Body of pancreas (tissue), 4 donors: ENCODE results near the gene FOXJ2. TPM values are rescaled to one million over a fixed set of nuclear protein-coding genes. Genes with fewer than 3 reads are reported as not detected.

Source experiments
- ATAC-seq: fragments of 150-250 bp; one replicate; pipeline ENCODE4 v1.9.1; 2016
- DNase-seq, 4 donors: peaks; one replicate each; pipeline ENCODE4 v3.0.0-alpha.2; 2019
- H3K27ac ChIP-seq, 4 donors: fragments of 200-600 bp; sonication (generic); 1 replicate in 3 of 4; 2 replicates in 1 of 4; pipeline versions ENCODE4 v1.5.1 to v1.6.1; 2016 to 2019; ENCODE audit warnings: mild to moderate bottlenecking in 1 of 4, mixed read lengths in 1 of 4, moderate library complexity in 1 of 4
- H3K27me3 ChIP-seq, 2 donors: fragments of 200-600 bp; sonication (generic); one replicate each; pipeline ENCODE4 v1.6.0; 2016; ENCODE audit warnings: mild to moderate bottlenecking in 1 of 2
- H3K36me3 ChIP-seq, 2 donors: fragments of 200-600 bp; sonication (generic); replicated peaks in 1 of 2; 2 replicates each; pipeline ENCODE4 v1.5.1; 2016; ENCODE audit warnings: low read depth in 2 of 2; ENCODE audit not compliant: insufficient read depth in 1 of 2
- H3K4me1 ChIP-seq: fragments of 200-600 bp; sonication (generic); one replicate; pipeline ENCODE4 v1.6.0; 2016
- H3K4me3 ChIP-seq, 2 donors: fragments of 200-600 bp; sonication (generic); 1 replicate in 1 of 2; 2 replicates in 1 of 2; pipeline ENCODE4 v1.5.1; 2016 to 2019
- H3K9me3 ChIP-seq, 3 donors: fragments of 200-600 bp; sonication (generic); 1 replicate in 2 of 3; 2 replicates in 1 of 3; pipeline ENCODE4 v1.5.1; 2016
- POLR2A ChIP-seq, 3 donors: fragments of 450-650 bp; IDR thresholded peaks; one replicate each; pipeline ENCODE4 v1.6.1; 2016; ENCODE audit warnings: antibody characterized with exemption in 3 of 3, mild to moderate bottlenecking in 2 of 3
- WGBS, 2 donors: methylation state at CpG; one replicate each; pipeline ENCODE4 v1.1.5; 2017; 5-methylcytosine and 5-hydroxymethylcytosine counted together
- intact Hi-C: fragments of 100-400 bp; cut with DNase I; formaldehyde crosslinking; loops from one replicate; pipeline ENCODE4 v1.15.1; 2023
- total RNA-seq, 2 donors: library from RNA; depleted of rRNA; stranded (reverse); fragments of >200 nt; gene quantifications; one replicate each; pipeline ENCODE4 v1.1.0, GENCODE V29; 2016
- TF ChIP-seq, protein P1 (sequence below), 7 experiments: fragments of 450-650 bp in 4 of 7; fragments of 200-600 bp in 3 of 7; sonication (generic) in 3 of 7; IDR thresholded peaks; one replicate each; pipeline ENCODE4 v1.5.1; 2016 to 2019; ENCODE audit warnings: antibody characterized with exemption in 7 of 7

The FOXJ2 gene
- total RNA-seq, 2 donors from 2014 or later: 7.5 to 11.9 TPM

DNA sequence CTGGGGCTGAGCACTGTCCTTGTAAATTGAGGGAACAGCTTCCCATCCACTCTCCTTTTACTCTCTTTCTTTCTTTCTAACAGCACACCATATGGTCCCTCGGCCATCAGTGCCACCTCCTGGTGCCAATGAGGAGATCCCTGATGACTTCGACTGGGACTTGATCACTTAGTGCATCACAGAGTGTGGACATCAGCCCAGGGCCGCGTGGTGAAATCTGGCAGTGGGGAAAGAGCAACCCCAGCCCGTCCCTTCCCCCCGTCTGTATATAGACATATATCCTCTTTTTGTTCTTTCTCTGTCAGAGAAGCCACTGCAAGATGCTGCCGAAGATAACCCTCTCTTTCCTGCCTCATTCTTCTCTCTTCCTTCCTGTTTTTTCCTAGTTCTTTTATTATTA lies 20.2 kb downstream of the FOXJ2 start:
- intact Hi-C loops: no loop called here
- peaks cover 0 to 27% of the 10 kb centered on the region in 2 donors for H3K36me3 ChIP-seq
- H3K9me3 ChIP-seq: no peaks in the 10 kb centered on the region
- no peak overlapping the region for H3K27ac ChIP-seq
- no peak overlapping the region for H3K4me3 ChIP-seq
- WGBS, 2 donors: 76 to 91% methylated on average over 7 of the region's 7 CpGs
- ATAC-seq: no peak
- DNase-seq: peak in 1 of 4 donors; percentile 59
- no peaks in the 10 kb centered on the region for H3K27me3 ChIP-seq
- H3K4me1 ChIP-seq: no peaks in the 10 kb centered on the region
- TF ChIP-seq POLR2A (IDR thresholded peaks at IDR 0.05): no peak
- TF ChIP-seq, protein P1, sequence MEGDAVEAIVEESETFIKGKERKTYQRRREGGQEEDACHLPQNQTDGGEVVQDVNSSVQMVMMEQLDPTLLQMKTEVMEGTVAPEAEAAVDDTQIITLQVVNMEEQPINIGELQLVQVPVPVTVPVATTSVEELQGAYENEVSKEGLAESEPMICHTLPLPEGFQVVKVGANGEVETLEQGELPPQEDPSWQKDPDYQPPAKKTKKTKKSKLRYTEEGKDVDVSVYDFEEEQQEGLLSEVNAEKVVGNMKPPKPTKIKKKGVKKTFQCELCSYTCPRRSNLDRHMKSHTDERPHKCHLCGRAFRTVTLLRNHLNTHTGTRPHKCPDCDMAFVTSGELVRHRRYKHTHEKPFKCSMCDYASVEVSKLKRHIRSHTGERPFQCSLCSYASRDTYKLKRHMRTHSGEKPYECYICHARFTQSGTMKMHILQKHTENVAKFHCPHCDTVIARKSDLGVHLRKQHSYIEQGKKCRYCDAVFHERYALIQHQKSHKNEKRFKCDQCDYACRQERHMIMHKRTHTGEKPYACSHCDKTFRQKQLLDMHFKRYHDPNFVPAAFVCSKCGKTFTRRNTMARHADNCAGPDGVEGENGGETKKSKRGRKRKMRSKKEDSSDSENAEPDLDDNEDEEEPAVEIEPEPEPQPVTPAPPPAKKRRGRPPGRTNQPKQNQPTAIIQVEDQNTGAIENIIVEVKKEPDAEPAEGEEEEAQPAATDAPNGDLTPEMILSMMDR (IDR thresholded peaks at IDR 0.05): no peak

DNA sequence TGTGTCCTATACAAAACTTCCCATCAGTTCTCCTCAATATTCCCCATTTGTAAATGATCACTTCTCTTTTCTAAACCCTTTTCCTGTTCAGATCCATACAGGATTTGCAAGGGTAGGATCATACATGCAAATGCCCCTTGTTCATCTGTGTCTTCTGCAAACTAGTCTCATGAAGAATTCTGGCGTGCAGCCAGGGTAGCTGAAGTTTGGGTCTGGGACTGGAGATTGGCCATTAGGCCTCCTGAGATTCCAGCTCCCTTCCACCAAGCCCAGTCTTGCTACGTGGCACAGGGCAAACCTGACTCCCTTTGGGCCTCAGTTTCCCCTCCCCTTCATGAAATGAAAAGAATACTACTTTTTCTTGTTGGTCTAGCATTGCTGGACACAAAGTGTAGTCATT lies 22.3 kb downstream of the FOXJ2 start:
- intact Hi-C loops: no loop called here
- no peak for TF ChIP-seq POLR2A (IDR thresholded peaks at IDR 0.05)
- TF ChIP-seq, protein P1 (IDR thresholded peaks at IDR 0.05): no peak
- 89 to 92% methylated on average over 2 of the region's 2 CpGs for WGBS, 2 donors
- H3K36me3 ChIP-seq: peaks cover 0 to 13% of the 10 kb centered on the region in 2 donors
- H3K27me3 ChIP-seq: no peaks in the 10 kb centered on the region
- H3K4me1 ChIP-seq: no peaks in the 10 kb centered on the region
- no peak overlapping the region for H3K4me3 ChIP-seq
- no peak for ATAC-seq
- H3K27ac ChIP-seq: no peak overlapping the region
- peak in 1 of 4 donors; percentile 22 for DNase-seq
- no peaks in the 10 kb centered on the region for H3K9me3 ChIP-seq

DNA sequence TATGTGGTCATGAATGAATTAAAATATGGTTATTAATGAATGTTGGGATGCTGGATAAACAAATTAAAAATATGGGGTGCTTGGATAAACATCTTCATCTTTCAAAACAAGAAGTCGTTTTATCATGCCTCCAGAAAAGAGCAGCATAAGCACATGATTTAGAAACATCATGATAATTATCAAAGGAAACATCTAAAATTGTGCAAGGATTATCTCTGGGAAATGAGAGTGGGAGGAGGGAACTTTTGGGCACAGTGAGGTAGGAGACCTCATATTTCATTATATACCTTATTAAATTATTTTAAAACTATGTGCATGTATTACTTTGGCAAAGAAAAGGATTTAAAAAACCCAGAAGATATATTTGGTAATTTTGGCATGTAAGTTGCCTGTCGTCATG lies 24.8 kb downstream of the FOXJ2 start:
- no peaks in the 10 kb centered on the region for H3K27me3 ChIP-seq
- H3K36me3 ChIP-seq: peaks cover 0 to 9% of the 10 kb centered on the region in 2 donors
- DNase-seq (no peak), ATAC-seq (no peak)
- no peak overlapping the region for H3K27ac ChIP-seq
- WGBS, 2 donors: 50 to 55% methylated on average over 2 of the region's 2 CpGs
- H3K4me1 ChIP-seq: no peaks in the 10 kb centered on the region
- H3K4me3 ChIP-seq: no peak overlapping the region
- intact Hi-C loops: no loop called here
- TF ChIP-seq, protein P1 (IDR thresholded peaks at IDR 0.05): no peak
- TF ChIP-seq POLR2A (IDR thresholded peaks at IDR 0.05): no peak
- H3K9me3 ChIP-seq: no peaks in the 10 kb centered on the region

DNA sequence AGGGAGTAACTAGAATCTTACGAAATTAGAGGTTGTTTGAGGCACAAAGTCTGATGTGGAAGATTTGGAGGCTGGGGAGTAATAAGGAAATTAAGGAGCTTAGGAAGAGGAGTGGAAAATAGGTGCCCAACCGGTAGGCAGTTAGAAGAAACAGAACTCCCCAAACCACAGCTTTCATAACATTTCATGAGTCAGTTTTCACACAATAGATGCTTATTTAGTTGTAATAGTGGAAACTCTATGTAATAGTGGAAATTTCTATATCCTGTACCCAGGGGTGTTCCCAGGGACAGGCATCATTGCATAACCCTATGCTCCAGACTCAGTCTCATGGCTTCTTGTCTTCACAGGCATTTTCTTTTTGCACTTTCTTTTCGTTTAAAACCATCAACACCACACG lies 25.3 kb downstream of the FOXJ2 start:
- H3K4me3 ChIP-seq: no peak overlapping the region
- H3K27me3 ChIP-seq: no peaks in the 10 kb centered on the region
- no peak for ATAC-seq
- intact Hi-C loops: no loop called here
- H3K4me1 ChIP-seq: no peaks in the 10 kb centered on the region
- no peak for DNase-seq
- no peak for TF ChIP-seq POLR2A (IDR thresholded peaks at IDR 0.05)
- TF ChIP-seq, protein P1 (IDR thresholded peaks at IDR 0.05): no peak
- 57 to 70% methylated on average over 4 of the region's 4 CpGs for WGBS, 2 donors
- H3K27ac ChIP-seq: no peak overlapping the region
- no peaks in the 10 kb centered on the region for H3K9me3 ChIP-seq
- peaks cover 0 to 7% of the 10 kb centered on the region in 2 donors for H3K36me3 ChIP-seq

DNA sequence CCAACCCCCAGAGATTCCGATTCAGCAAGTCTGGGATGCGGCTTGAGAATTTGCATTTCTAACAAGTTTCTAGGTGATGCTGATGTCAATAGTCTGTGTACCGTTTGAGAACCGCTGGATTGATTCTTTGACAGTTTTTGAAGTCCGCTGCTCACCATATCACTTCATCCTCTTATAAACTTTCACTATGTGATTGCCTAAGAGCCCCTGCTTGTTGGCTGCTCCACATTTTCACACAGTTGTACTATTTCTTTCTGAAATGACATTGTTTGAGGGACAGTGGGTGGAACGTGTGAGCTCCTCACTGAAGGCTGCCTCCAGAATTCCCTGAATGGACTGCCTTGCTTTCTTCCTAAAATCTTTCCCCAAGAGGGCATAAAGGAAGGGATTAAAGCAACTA lies 26.0 kb downstream of the FOXJ2 start:
- Histone ChIP-seq H3K36me3 (peaks cover 0 to 4% of the 10 kb centered on the region in 2 donors), H3K27ac (no peak overlapping the region), H3K27me3 (no peaks in the 10 kb centered on the region), H3K4me3 (no peak overlapping the region), H3K9me3 (no peaks in the 10 kb centered on the region), H3K4me1 (no peaks in the 10 kb centered on the region)
- intact Hi-C loops: no loop called here
- ATAC-seq (no peak), DNase-seq (no peak)
- TF ChIP-seq, protein P1 (IDR thresholded peaks at IDR 0.05): no peak
- no peak for TF ChIP-seq POLR2A (IDR thresholded peaks at IDR 0.05)
- WGBS, 2 donors: 70 to 73% methylated on average over 6 of the region's 6 CpGs
